ENCODE results near the gene FAM13C.
"Not testable (repeated sequence)": the region's sequence is repeated elsewhere in the genome, so short reads cannot be mapped to it uniquely, and the experiment has no call there.

Gene FAM13C

GRCh38 chr10:59234816-59235429 lies 127.4 kb downstream of the FAM13C start:
- DNase-seq (ENCODE audit: low read depth): peak; percentile 23

DNA sequence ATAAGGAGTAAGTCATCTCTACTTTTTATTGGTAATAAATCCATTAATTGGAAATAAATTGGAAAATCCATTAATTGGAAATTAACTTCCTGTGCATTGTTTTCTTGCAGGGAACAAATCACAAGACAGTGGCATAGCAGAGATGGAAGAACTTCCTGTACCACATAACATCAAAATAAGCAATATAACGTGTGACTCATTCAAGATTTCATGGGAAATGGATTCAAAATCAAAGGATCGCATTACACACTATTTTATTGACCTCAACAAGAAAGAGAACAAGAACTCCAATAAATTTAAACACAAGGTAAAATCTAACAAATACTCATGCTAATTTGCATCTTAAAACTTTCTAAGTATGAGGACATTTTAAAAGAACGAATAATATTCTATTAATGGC lies 128.2 kb downstream of the FAM13C start:
- no peak for DNase-seq (ENCODE audit: low read depth)

GRCh38 chr10:59229441-59229840 lies 132.9 kb downstream of the FAM13C start:
- DNase-seq (ENCODE audit: low read depth): no peak

- no peak for DNase-seq (ENCODE audit: low read depth)
These were observed 135.1 kb downstream of the FAM13C start for GRCh38 chr10:59227136-59227673.

DNA sequence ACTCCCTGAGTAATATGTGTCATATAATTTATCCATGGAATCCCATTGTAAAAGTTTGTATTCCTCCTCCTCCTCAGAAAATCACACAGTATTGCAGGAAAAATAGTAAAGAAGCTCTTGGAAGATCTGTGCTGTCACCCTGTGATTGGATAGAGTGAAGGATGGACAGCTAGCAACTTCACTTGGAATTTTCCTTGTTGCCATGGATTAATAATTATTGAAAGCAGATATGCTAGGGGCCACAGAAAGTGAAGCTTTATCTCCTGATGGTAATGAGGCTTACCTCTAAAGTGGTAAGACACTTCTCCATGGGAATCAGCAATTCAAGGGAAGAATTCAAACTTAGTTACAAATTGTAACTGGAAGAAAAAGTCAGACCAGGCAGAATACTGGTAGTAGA lies 137.1 kb downstream of the FAM13C start:
- DNase-seq (ENCODE audit: low read depth): no peak

DNA sequence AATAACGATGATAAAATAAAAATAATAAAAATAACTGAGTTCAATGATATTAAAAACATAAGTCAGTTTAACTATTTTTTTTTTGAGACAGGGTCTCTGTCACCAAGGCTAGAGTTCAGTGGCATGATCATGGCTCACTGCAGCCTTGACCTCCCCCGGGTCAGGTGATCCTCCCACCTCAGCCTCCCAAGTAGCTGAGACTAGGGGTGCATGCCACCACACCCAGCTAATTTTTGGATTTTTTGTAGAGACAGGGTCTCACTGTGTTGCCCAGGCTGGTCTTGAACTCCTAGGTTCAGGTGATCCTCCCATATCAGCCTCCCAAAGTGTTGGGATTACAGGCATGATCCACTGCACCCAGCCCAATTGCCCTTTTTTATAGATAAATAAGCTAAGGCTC lies 138.8 kb downstream of the FAM13C start:
- not testable (repeated sequence) for DNase-seq (ENCODE audit: low read depth)

GRCh38 chr10:59222788-59223187 lies 139.6 kb downstream of the FAM13C start:
- no peak for DNase-seq (ENCODE audit: low read depth)

DNA sequence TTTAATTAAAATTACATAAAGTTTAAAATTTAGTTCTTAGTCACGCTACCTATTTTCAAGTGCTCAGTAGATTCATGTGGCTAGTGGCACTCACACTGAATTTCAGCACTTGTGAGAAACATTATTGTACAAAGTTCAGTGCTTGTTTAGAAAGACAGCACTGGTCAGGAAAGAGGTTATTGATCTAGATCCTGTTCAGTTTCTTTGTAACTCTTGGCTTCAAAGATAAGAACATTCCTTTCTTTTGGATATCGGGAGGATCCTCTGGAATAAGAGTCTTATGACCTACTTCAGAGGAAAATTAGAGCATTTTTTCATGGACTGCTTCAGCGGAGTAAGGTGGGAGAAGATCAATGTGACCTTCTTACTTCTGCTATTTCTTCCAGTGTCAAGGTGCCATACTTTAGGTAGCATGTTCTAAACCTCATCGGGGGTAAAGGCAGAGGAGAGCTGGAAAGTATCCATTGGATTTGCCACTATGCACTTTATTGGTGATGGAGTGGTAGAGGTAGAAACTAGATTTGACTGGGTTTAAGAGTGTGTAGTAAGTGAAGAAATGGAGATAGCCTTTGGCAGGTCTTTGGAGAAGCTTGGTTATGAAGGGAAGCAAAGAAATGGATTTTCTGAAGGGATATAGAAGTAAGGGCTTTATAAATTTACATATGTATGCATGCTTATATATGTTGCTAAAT lies 146.0 kb downstream of the FAM13C start:
- DNase-seq (ENCODE audit: low read depth): no peak

DNA sequence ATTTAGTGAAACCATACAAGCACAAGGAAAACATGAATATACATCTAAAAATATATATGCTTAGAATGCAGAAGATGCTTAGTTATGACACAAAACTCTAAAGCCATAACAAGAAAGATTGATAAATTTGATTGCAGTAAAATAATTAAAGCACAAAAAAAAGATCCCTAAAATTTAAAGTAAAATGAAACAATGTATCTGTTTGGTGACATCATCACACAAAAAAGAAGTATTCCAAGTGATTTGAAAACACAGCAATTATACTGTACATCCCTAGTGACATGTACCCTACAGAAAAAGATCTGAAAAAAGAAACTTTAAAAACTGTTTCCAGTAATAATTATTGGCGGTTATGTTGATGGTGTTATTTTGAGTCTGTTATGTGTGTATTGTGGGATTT lies 148.2 kb downstream of the FAM13C start:
- DNase-seq (ENCODE audit: low read depth): no peak

- DNase-seq (ENCODE audit: low read depth): no peak
These were observed 150.0 kb downstream of the FAM13C start for GRCh38 chr10:59212301-59212798.

GRCh38 chr10:59206204-59206720 lies 156.1 kb downstream of the FAM13C start:
- no peak for DNase-seq (ENCODE audit: low read depth)
